Stimulated activated CD4-positive, alpha-beta T cell treated with anti-CD3 and anti-CD28 coated beads, Interleukin-4, amount 100 ng/mL, for 1 hour (primary cell): ENCODE results near the gene ROR1.

Experiments
- DNase-seq: peaks from one replicate; pipeline ENCODE4 v3.0.0-alpha.2; 2020

Gene ROR1

DNA sequence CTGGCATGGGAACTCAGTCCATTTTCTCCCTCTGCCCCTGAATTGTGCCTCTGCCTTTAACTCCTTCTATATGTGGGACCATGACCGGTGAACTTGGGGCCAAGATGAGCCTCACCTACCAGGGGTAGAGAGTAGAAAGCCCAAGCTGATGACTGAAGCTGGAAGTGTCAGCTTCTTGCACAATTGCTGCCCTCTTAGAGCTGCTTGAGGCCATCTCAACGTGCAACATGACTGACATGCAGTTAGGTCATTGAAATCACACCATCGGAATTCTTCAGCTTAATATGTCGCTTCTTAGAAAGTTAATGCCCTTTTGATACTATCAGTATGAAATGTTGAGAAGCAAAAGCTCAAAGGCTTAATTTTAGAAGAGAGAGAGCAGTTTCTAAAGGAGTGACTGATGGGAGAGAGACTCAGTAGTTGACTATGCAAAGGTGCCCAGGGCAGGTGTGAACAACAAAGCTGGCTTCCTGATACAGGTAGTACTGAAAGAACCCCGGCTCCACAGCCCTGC lies 340.3 kb downstream of the ROR1 start:
- no peak for DNase-seq

DNA sequence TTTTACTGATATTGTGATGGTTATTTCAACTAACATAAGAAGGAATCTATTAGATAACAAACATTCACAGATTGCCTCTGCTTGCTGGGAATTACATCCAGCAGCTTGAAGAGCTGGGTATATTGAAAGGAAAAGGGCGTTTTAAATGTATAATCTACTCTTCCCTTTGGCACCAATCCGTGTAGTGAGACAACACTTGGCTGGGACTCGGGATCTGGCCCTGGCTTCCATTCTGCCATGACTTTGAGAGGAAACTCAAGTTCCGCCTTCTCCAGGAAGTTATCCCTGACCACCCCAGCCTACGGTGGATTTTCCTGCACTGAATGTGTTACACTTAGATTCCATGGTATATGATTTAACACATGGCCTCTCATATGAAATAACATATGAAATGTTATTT lies 342.7 kb downstream of the ROR1 start:
- DNase-seq = no peak

DNA sequence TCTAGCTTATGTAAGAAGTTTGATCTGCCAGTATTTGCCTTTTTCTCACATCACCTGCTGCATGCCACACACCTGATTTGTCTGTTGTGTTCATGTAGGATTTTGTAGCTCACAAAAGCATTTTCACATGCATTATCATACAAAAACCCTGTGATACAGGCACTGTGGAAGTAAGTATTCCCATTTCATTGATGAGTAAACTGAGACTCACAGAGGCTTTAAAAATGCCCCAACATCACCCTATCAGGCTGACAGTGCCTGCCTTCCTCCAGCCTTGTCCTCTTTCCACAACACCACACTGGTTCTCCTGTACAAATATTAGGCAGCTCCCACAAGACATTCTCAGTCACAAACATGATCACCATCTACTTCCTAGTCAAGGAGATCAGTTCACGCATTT lies 343.7 kb downstream of the ROR1 start:
- DNase-seq = no peak

DNA sequence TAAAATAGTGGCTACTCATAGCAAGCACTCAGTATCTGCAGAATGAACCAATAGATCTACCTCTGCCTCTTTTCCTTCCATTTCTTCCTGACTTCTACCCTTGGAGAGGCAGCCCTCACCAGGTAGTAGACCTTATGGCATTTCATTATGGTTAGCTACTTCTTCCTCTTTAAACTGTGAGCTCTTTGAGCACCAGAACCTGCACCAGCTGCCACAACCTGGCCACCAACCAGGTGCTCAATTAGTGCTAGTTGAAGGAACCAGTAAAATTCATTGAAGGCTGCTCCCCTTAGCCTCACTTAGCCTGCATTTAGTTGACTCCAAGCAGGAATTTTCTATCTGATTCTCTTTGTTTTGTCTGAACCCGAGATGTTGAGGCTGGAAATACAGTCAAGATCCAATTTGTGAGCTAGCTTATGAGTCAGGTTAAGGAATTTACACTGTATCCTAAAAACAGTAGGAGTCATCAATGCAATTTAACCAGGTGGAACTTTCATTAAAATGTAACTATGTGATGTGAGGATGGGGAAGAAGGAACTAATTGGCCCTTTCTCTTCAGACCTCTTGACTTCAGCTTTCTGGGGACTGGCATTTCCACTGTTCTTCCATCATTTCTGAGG lies 348.1 kb downstream of the ROR1 start:
- no peak for DNase-seq

DNA sequence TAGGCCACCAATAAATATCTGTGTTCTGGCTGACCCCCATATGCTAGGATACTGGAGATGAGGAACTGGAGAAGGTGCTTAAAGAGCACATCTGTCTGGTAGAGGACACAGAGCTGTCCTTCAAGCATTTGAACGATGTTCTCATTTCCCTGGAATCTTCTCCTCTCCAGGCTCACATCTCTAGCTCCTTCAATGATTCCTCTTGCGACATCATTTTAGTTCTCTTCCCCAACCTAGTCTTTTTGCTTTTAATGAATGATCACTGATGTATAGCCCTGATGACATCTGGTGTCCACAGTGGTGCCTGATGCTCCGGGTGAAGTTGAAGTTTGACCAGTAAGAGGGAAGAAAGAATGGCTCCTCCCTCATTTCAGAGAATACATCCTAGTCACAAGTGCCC lies 348.8 kb downstream of the ROR1 start:
- no peak for DNase-seq

DNA sequence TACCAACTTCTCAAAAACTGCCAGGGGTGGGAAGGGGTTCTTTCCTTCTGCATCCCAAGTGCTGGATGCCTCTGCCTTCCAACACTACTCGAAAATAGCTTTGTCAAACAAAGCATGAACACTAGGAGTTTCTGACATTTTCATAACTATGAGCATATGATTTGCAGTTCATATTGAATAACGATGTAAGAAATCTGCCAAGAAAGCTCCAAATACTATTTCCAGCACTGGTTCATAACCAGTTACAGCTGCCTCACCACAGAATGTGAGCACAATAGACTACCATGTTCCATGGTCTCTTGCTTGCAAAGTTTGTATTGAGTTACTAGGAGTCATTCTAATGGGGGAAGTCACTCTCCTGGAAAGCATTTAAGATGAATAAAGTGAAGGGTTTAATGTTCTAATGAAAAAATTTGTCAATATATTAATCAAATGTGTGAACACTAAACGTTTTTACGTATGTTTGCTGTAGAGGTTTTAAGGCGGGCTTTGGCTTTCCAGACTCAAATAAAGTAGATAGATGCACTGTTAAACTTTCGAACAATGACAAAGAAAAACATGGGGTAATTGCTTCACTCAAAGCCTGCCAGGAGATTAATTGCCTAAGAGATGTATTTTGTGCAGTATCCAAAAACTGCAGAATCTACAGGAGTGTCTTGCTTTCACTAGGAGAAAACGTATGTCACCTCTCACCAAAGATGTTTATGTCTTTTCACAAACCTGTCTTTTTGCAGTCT lies 351.1 kb downstream of the ROR1 start:
- no peak for DNase-seq

DNA sequence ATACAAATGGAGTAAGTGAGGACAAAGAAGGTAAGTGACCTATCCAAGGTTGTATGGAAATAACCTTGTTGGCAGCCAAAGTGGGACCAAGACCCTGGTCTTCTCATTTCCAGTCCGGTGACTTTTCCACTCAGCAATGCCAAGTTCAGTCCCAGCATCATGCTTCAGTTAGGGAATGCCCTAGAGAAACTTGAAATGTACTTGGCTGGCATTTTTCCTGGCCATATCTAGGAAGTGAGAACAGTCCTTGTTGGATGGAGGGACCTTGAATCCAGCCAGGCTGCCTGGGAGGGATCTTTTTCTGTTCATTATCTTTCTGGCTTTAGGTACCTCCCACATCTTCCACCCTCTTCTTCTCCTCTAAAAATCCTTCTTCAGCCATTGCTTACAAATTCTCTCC lies 352.8 kb downstream of the ROR1 start:
- DNase-seq = no peak

DNA sequence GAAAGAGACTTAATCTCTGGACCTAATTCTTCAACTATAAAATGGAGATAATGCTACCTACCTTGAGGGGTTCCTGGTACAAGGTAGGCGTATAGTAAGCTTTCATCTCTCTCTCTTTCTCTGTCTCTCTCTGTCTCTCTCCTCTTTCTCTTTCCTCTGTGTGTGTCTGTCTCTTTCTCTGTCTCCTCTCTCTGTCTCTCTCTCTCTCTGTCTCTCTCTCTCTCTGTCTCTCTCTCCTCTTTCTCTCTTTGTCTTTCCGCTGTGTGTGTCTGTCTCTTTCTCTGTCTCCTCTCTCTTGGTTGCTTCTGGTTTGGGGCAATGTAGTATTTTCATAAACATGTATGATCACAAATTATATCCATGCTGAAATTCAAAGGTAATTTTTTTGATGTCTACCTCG lies 353.5 kb downstream of the ROR1 start:
- DNase-seq = no peak

DNA sequence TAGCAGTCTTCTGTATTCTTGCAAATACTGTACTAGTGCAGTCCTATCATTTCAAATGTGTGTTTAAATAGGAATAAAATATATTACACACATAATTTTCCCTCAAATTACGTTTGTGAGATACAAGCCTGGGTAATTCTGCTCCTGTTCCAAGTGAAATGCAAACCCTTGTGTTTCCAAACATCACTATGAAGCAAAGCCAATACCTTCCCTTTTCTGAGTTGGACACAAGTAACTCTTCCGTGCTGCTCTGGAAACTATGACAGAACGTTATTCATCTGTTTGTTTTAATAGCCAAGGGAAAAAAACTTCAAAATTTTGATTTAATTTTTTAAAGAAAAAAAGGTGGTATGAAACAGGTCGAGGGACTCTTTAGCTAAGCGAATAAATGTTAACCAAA lies 355.9 kb downstream of the ROR1 start:
- DNase-seq = no peak

DNA sequence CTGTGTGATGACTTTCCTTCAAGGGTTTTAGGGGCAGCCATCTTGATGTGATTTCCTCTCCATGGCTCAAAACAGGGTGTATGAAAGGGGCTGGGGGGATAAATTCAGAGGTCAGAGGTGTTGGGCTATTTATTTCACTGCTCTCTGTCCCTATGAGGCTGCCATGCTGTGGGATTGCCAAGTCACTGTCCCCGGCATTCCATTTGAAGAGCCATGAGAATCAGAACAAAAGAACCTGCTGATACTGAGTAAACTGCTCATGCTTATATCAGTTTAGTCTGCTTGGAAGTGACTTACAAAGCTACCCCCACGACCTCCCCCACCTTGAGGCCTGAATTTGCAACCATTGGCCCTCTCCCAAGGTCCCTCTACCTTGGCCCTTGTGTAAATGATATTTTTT lies 357.3 kb downstream of the ROR1 start:
- no peak for DNase-seq

DNA sequence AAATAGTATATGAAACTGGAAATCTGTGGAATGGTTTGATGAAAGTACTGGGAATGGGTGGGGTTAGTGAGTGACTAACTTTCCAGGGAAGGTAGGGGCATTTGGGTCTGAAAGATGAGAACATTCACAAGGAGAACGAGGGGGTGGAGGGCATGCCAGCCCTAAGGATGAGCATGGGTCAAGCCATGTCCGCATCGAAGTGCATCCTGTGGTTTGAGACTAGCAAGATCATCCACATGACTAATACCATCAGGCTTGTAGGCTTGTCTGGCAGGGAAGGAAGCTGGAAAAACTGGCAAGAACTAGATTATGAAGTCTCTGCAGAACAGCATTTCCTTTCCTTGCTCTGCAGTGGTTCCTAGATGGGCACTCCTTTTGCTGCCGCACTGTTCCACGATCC lies 359.2 kb downstream of the ROR1 start:
- DNase-seq = no peak

DNA sequence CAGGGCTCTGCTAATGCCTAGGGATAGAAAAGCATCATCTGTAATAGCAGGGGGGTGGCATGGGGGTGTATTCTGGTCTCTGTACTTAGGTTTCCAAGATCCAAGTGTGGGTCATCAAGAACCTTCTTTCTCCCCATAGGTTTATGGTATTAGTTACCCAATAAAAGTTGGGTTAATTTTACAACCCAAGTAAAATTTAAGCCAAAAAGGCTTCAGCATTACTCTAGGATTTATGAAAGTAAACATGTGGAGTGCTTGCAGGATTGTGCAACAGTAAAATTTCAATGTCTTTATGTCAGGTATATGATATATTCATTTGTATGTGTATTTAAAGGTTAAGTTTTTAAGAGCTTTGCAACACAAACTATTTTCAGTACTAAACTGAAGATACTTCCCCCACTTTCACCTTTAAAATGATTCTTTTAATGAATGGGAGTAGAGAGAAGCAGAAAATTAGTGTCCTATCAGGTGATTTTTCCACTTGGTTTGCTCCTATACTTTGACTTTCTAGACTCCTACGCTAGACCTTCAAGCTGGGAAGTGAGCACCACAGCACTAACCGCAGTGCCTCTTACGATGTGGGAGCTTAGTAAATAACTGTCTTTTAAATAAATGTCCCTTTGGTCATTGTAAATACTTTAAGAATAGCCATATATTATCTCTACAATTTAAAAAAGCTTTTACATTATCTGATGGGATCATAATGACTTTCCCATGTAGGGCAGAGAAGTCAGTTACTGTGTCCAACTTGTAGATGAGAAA lies 361.8 kb downstream of the ROR1 start:
- no peak for DNase-seq

DNA sequence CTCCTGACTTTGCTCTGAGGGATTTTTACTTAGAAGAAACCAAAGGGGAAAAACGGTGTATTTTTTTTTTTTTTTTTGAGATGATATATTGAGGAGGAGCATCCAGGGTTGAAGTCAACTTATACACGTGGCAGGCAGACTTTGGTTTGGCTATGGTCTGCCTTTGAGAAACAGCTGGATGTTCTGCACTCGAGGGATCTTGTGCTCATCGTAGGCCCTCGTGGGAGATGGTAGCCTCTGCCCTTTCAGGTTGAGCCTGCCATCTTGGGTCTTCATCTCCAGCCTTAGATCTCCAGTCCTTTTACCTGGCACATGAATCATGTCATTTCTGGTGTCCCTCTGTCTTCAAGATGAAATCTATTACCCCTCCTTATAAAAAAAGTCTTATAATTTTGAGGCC lies 362.5 kb downstream of the ROR1 start:
- DNase-seq = no peak

DNA sequence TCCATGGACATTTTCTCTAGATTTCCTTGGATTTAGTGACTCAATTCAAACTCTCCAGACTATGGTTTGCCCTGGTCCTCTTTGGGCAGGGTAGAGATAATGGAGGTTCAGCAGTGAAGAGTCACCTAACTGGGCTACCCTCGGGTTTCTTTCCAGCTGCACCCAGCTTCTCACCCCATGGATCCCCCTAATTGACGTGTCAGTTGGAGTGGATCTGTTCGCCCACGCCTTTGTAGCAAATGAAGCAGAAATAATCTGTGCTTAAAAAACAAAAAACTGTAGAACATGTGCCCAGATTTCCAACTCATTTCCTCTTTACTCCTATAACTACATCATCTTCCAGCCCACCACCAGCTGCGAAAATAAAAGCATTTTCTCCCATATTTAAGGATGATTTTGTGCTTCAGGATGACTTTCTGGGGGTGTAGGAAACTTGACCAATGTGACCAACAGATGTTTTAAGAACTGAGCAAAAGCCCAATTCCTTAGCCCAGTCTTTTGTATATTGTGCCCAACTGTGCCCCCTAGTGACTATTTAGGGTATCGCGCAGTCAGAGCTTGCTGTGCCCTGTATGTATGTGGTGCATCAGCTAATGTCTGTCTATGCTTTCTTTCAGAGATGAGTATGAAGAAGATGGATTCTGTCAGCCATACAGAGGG lies 363.1 kb downstream of the ROR1 start:
- peak; percentile 66 for DNase-seq

DNA sequence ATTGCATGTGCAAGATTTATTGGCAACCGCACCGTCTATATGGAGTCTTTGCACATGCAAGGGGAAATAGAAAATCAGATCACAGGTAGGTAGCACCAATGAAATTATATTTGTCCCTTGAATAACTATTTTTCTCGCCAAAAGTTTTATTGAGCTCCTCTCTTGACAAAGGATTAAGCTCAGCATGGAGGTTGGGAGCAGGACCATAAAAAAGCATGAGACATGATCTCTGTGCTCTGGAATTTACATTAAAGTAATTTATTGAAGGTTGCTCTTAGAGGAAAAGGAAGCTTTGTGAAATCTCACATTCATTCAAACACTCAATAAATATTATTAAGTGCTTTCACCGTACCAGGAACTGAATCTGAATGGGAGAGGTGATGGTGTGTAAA lies 363.6 kb downstream of the ROR1 start:
- no peak for DNase-seq

DNA sequence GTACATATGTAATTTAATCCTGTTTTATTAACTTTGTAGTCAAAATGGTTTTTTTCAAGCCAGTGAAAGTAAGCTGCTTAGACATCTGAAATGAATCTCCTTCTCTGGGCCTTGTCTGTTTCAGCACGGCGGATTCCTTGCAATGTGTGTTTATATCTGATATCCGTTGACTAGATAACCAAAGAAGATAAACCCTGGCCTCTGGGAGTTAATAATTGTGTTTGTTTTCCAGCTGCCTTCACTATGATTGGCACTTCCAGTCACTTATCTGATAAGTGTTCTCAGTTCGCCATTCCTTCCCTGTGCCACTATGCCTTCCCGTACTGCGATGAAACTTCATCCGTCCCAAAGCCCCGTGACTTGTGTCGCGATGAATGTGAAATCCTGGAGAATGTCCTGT lies 366.1 kb downstream of the ROR1 start:
- DNase-seq = no peak

DNA sequence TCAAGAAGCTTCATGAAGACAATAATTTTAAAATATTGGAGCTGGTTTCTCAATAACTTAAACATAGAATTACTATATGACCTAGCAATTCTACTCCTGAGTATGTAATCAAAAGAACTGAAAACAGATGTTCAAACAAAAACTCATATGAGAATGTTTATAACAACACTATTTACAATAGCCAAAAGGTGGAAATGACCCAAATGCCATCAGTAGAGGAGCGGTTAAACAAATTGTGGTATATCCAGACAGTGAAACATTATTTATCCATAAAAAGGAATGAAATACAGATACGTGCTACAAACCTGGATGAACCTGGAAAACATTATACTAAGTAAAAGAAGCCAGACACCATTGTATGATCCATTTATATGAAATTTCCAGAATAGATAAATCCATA lies 366.8 kb downstream of the ROR1 start:
- DNase-seq = no peak

DNA sequence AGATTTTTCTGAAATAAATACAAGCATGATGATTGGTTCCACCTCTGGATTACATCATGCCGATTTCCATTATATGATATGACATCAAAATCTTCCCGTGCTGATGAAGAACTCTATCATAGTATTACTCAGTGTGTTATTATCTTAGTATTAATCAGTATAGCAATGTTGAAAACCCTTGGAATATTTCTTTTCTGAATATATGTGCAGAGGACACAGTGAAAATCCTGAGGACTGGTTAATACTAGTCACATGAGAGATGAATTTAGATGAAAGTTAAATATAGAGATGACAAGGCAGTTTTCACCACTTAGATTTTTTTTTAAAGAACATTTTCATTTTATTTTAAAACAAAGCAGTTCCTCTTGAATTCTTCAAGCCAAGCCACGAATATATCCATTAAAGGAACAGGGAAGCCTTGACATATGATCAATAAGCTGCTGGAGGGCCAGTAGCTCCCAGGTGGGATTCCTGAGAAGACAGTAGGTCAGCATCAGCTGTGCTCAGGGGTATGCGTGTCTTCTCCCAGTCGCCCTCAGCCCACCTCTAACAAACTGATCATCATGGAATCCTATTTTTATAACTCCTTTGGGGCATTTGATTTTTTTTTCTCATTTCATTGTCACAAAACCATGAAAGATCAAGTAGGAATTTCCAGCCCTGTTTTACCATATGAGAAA lies 373.4 kb downstream of the ROR1 start:
- no peak for DNase-seq

DNA sequence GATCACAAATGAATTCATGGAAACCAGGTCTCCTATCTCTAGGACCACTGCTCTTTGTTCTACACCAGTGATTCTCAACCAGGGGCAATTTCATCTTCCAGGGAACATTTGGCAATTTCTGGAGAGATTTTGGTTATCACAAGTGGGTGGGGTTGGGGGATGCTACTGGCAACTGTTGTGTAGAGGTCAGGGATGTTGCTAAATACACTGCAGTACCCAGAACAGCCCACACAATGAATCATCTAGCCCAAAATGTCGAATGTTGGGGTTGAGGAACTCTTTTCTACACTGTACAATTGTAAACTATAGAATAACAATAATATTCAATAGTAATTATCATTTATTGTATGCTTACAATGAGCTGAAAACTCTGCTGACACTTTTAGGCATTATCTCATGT lies 373.9 kb downstream of the ROR1 start:
- no peak for DNase-seq

DNA sequence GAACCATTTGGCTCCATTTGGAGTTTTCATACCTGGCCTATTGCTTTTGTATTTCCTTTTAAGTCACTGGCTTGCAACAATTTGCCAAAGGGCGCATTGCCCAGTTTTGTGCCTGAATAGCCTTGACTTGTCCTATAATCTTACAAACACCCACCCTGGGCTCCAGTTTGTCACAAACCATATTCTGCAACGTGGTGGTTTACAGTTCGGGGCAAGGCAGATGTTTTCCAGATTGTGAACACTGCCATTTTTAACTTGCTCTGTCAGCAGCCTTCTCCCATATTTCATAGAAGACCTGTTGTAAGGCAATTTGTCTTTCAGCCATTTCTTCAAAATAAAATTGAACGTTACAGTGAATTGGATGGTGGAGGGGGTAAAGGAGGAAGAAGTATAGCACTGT lies 376.4 kb downstream of the ROR1 start:
- DNase-seq = no peak

DNA sequence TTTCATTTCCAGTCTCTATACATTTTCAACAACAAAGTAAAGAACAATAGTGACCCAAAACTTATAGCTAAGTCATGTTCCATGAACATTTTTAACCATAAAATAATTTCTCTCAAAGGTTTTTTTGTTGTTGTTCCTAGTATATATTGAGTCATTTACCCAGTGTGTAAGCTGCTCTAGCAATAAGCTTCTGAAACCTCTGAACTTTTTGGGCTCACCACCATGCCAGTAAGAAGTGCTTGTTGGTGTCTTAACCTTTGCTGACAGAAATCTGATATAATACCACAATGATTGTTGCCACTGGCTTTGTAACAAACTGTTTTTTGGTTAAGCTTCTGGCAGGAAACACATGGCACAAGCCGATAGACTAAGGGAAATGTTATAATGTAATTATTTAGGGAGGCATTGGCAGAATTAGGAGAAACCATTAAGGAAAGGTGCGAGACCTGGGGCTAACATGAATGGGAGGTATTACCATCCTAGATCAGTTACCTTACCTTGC lies 377.0 kb downstream of the ROR1 start:
- DNase-seq = no peak

DNA sequence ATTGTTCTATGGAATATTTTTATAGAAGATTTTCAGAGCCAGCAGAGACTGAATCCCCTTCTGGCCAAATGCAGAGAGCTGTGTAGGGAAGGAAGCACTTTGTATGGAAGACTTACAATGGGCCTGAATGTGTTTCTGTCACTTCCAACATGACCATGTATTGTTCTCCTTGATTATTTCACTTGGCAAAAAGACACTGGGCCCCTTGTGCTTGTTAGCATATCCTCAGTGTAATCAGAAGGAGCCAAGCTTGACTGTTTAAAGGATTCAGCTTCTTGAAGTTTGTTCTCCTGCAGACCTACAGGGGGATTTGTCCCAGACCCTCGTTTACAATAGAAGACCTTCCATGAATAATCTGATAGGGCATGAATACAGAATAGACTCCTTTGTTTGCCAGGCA lies 381.5 kb downstream of the ROR1 start:
- DNase-seq = no peak
